HepG2 (cell line): ENCODE data around the gene XXYLT1. TPM values are rescaled to one million over a fixed set of nuclear protein-coding genes. Genes with fewer than 3 reads are reported as not detected.
A peak's percentile ranks its signal among the peaks of the same experiment; 100 is the strongest.

Experiments
- ATRX ChIP-seq: sonication (generic); formaldehyde crosslinking; IDR thresholded peaks from 2 replicates; pipeline ENCODE4 v1.4.0; 2020; ENCODE audit warnings: missing genetic modification reagents, borderline replicate concordance
- BCL6 ChIP-seq: IDR thresholded peaks from 2 replicates; pipeline ENCODE4 v1.6.1; 2016; ENCODE audit warnings: missing genetic modification reagents, missing compliant biosample characterization
- FOXA3 ChIP-seq: IDR thresholded peaks from 2 replicates; pipeline ENCODE4 v1.6.1; 2016; ENCODE audit warnings: missing genetic modification reagents, missing compliant biosample characterization
- FOXO1 ChIP-seq: sonication (generic); formaldehyde crosslinking; IDR thresholded peaks from 2 replicates; pipeline ENCODE4 v1.4.0; 2020; ENCODE audit warnings: missing genetic modification reagents
- KLF13 ChIP-seq: sonication (generic); formaldehyde crosslinking; IDR thresholded peaks from 2 replicates; pipeline ENCODE4 v1.4.0; 2020; ENCODE audit warnings: mild to moderate bottlenecking, missing genetic modification reagents
- NFYB ChIP-seq: sonication (generic); formaldehyde crosslinking; IDR thresholded peaks from 2 replicates; pipeline ENCODE4 v1.4.0; 2020; ENCODE audit warnings: missing genetic modification reagents
- SAFB2 ChIP-seq: sonication (generic); formaldehyde crosslinking; IDR thresholded peaks from 2 replicates; pipeline ENCODE4 v1.5.1; 2020; ENCODE audit warnings: missing genetic modification reagents, low read depth, mild to moderate bottlenecking, borderline replicate concordance
- STAT5B ChIP-seq: sonication (generic); formaldehyde crosslinking; IDR thresholded peaks from 2 replicates; pipeline ENCODE4 v1.4.0; 2020; ENCODE audit warnings: missing genetic modification reagents
- TAF15 ChIP-seq: fragments of 200-400 bp; formaldehyde crosslinking; IDR thresholded peaks from one replicate; pipeline ENCODE4 v1.6.1; 2018; ENCODE audit warnings: mild to moderate bottlenecking, low read depth, low read length; ENCODE audit not compliant: poor library complexity, severe bottlenecking
- ZNF33A ChIP-seq: sonication (generic); formaldehyde crosslinking; IDR thresholded peaks from 2 replicates; pipeline ENCODE4 v1.5.1; 2020; ENCODE audit warnings: missing genetic modification reagents, mild to moderate bottlenecking, moderate library complexity, borderline replicate concordance
- polyA plus RNA-seq, 8 experiments: library from polyadenylated mRNA; depleted of rRNA in 3 of 8; stranded (reverse) in 7 of 8; unstranded in 1 of 8; fragments of >200 nt; fragmentation: Illumina TruSeq in 4 of 8; extraction: Trizol in 4 of 8; gene quantifications; 2 replicates each; pipeline versions ENCODE4 v1.2.1 to v1.2.3, GENCODE V29; 2011 to 2016; ENCODE audit warnings: low read depth in 4 of 8, missing spikeins in 1 of 8, mixed read lengths in 1 of 8; ENCODE audit not compliant: insufficient read depth in 1 of 8
- total RNA-seq, 5 experiments: library from RNA; depleted of rRNA; stranded (reverse); fragments of >200 nt; fragmentation: Illumina TruSeq; extraction: Trizol; gene quantifications; 2 replicates each; pipeline ENCODE4 v1.2.3, GENCODE V29; 2016; ENCODE audit warnings: low read depth in 1 of 5
- TF ChIP-seq, protein P1 (sequence below): sonication (generic); formaldehyde crosslinking; IDR thresholded peaks from 2 replicates; pipeline ENCODE4 v1.4.0; 2020; ENCODE audit warnings: mild to moderate bottlenecking, missing genetic modification reagents
- TF ChIP-seq, protein P2 (sequence below), 2 experiments: sonication (generic) in 1 of 2; formaldehyde crosslinking in 1 of 2; IDR thresholded peaks; 2 replicates each; pipeline versions ENCODE4 v1.4.0 to v1.6.1; 2016 to 2020; ENCODE audit warnings: borderline replicate concordance in 1 of 2, low read depth in 1 of 2, mild to moderate bottlenecking in 1 of 2, missing genetic modification reagents in 1 of 2
- TF ChIP-seq, protein P3 (sequence below): sonication (generic); formaldehyde crosslinking; IDR thresholded peaks from 2 replicates; pipeline ENCODE4 v1.8.0; 2023; ENCODE audit warnings: mild to moderate bottlenecking, missing genetic modification reagents
- TF ChIP-seq, protein P4 (sequence below): sonication (generic); formaldehyde crosslinking; IDR thresholded peaks from 2 replicates; pipeline ENCODE4 v1.4.0; 2020; ENCODE audit warnings: mild to moderate bottlenecking, missing genetic modification reagents

The XXYLT1 gene
- total and polyA plus RNA-seq, 2 of the 13 experiments (the other 11 are each of a cell fraction or from before 2014, with no cell fraction given), result 17.7 to 19.0 TPM

DNA sequence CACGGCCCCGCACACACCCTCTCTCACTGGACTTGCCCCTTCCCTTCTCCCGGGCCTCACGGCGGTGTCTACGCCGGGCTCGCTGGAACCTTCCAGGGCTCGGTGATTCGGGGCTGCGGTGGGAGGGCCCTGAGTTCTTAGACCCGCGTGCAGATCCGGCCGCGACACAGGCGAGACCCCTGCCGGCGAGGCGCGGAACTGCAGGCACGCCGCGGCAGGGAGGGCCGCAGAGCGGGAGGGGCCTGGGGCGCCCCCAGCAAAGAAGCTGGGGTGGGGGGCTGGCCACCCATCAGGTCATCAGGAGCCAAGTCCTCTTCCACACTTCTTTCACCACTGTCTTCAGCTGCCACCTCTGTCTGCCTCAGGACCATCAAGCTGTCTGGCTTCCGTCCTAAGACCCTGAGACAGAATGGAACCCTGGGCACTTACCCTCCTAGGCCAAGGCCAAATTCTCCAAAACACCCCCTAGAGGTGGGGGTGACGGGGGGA, 164.5 kb downstream of the XXYLT1 start (continued):
- TF ChIP-seq SAFB2 (CRISPR knock-in tag) (no peak), KLF13 (CRISPR knock-in tag) (no peak), NFYB (CRISPR knock-in tag) (no peak), STAT5B (CRISPR knock-in tag) (no peak), ZNF33A (CRISPR knock-in tag) (no peak), TAF15 (no peak), ATRX (no peak), FOXO1 (no peak), BCL6 (peak; percentile 69), FOXA3 (CRISPR knock-in tag) (0 out of 2 replicates have a peak, but pooled peaks have one; percentile 19)
- TF ChIP-seq, protein P1, sequence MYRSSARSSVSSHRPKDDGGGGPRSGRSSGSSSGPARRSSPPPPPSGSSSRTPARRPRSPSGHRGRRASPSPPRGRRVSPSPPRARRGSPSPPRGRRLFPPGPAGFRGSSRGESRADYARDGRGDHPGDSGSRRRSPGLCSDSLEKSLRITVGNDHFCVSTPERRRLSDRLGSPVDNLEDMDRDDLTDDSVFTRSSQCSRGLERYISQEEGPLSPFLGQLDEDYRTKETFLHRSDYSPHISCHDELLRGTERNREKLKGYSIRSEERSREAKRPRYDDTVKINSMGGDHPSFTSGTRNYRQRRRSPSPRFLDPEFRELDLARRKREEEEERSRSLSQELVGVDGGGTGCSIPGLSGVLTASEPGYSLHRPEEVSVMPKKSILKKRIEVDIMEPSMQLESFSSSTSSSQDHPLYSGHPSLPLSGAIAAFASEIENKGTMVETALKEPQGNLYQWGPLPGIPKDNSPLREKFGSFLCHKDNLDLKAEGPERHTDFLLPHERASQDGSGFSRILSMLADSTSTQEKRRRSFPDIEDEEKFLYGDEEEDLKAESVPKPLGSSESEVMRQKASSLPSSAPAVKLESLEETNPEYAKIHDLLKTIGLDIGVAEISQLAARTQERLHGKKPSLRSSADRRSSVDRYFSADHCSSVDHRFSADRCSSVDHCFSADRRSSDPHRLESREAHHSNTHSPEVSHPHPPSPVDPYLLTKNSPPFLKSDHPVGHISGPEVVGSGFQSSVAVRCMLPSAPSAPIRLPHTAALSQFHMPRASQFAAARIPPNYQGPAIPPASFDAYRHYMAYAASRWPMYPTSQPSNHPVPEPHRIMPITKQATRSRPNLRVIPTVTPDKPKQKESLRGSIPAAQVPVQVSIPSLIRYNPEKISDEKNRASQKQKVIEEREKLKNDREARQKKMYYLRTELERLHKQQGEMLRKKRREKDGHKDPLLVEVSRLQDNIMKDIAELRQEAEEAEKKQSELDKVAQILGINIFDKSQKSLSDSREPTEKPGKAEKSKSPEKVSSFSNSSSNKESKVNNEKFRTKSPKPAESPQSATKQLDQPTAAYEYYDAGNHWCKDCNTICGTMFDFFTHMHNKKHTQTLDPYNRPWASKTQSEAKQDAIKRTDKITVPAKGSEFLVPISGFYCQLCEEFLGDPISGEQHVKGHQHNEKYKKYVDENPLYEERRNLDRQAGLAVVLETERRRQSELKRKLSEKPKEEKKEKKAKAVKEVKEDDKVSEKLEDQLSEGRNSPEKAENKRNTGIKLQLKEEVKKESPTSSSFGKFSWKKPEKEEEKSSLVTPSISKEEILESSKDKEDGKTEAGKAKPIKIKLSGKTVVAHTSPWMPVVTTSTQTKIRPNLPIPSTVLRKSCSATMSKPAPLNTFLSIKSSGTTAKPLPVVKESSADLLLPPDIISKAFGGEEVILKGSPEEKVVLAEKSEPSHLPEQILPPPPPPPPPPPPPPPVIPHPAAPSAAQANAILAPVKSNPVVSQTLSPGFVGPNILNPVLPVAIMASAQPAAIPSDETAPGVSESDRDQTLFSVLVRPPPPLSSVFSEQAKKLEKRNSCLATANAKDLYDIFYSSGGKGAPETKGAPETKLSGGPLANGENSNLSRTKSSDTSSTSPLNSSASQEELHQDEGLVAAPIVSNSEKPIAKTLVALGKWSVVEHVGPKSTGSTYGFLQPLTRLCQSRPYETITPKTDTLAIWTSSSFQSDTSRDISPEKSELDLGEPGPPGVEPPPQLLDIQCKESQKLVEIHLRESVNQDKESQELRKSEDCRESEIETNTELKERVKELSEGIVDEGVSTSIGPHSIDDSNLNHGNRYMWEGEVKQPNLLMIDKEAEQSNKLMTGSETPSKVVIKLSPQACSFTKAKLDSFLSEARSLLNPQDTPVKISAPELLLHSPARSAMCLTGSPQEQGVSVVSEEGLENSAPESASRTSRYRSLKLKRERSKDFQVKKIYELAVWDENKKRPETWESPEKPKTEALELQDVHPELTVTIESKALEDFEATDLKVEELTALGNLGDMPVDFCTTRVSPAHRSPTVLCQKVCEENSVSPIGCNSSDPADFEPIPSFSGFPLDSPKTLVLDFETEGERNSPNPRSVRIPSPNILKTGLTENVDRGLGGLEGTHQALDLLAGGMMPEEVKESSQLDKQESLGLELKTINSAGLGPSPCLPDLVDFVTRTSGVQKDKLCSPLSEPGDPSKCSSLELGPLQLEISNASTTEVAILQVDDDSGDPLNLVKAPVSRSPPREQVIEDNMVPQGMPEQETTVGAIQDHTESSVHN, result 0 out of 2 replicates have a peak, but pooled peaks have one; percentile 47
- TF ChIP-seq, protein P2, sequence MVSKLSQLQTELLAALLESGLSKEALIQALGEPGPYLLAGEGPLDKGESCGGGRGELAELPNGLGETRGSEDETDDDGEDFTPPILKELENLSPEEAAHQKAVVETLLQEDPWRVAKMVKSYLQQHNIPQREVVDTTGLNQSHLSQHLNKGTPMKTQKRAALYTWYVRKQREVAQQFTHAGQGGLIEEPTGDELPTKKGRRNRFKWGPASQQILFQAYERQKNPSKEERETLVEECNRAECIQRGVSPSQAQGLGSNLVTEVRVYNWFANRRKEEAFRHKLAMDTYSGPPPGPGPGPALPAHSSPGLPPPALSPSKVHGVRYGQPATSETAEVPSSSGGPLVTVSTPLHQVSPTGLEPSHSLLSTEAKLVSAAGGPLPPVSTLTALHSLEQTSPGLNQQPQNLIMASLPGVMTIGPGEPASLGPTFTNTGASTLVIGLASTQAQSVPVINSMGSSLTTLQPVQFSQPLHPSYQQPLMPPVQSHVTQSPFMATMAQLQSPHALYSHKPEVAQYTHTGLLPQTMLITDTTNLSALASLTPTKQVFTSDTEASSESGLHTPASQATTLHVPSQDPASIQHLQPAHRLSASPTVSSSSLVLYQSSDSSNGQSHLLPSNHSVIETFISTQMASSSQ (IDR thresholded peaks at IDR 0.05; ENCODE audit: low read depth), result no peak
- TF ChIP-seq, protein P2 (CRISPR knock-in tag; IDR thresholded peaks at IDR 0.05; ENCODE audit: borderline replicate concordance), result 0 out of 2 replicates have a peak, but pooled peaks have one; percentile 29
- TF ChIP-seq, protein P3, sequence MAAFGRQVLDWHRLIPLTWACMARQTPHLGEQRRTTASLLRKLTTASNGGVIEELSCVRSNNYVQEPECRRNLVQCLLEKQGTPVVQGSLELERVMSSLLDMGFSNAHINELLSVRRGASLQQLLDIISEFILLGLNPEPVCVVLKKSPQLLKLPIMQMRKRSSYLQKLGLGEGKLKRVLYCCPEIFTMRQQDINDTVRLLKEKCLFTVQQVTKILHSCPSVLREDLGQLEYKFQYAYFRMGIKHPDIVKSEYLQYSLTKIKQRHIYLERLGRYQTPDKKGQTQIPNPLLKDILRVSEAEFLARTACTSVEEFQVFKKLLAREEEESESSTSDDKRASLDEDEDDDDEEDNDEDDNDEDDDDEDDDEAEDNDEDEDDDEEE (CRISPR knock-in tag), result peak; percentile 87; the same call in 1 of the 2 replicates
- TF ChIP-seq, protein P4, sequence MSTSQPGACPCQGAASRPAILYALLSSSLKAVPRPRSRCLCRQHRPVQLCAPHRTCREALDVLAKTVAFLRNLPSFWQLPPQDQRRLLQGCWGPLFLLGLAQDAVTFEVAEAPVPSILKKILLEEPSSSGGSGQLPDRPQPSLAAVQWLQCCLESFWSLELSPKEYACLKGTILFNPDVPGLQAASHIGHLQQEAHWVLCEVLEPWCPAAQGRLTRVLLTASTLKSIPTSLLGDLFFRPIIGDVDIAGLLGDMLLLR (CRISPR knock-in tag), result peak; percentile 40; the same call in 1 of the 2 replicates
